ENCODE results near the gene PACSIN1.
A peak's percentile ranks its signal among the peaks of the same experiment; 100 is the strongest.
"Not testable (repeated sequence)": the region's sequence is repeated elsewhere in the genome, so short reads cannot be mapped to it uniquely, and the experiment has no call there.

PACSIN1 gene

GRCh38 chr6:34484899-34485298 lies 19.0 kb downstream of the PACSIN1 start:
- DNase-seq (ENCODE audit: low read depth in 2 of 2): peak; percentile 50 to 66

- DNase-seq (ENCODE audit: low read depth in 2 of 2): no peak
These were observed 19.6 kb downstream of the PACSIN1 start for GRCh38 chr6:34485321-34486060.

GRCh38 chr6:34486106-34486740 lies 20.3 kb downstream of the PACSIN1 start:
- DNase-seq (ENCODE audit: low read depth in 2 of 2): no peak

DNA sequence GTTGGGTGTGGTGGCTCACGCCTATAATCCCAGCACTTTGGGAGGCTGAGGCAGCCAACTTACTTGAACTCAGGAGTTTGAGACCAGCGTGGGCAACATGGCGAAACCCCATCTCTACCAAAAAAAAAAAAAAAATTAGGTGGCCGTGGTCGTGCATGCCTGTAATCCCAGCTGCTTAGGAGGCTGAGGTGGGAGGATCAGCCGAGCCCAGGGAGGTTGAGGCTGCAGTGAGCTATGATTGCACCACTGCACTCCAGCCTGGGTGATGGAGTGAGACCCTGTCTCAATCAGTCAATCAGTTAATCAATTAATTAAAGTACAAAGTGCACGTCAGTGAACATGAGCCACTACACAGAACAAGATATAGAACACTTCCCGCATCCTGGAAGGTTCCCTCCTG lies 21.0 kb downstream of the PACSIN1 start:
- DNase-seq (ENCODE audit: low read depth in 2 of 2): not testable (repeated sequence)

GRCh38 chr6:34487536-34487935 lies 21.7 kb downstream of the PACSIN1 start:
- no peak for DNase-seq (ENCODE audit: low read depth in 2 of 2)

DNA sequence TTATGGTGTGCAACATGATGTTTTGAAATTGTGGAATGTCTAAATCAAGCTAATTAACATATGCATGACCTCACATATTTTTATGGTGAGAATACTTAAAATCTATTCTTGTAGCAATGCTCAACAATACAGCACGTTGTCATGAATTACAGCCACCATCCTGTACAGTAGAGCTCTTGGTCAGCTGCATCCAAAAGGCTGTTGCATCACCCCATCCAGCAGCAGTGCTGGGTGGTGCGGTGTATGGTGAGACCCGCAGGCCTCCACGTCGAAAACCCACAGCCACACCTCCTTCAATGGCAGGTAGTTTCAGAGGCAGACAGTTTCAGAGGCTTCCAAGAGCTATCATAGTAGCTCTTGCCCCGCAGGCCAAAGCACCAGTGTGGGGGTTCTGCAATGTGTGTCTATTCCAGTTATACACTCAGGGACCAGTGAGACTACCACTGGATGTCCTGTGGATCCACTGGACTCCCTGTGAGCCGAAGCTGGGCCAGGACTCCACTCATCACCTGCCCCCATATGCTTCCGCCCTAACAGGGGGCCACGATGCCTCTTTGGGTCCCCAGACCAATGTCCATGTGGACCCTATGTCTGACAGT lies 23.4 kb downstream of the PACSIN1 start:
- DNase-seq (ENCODE audit: low read depth in 2 of 2): no peak

DNA sequence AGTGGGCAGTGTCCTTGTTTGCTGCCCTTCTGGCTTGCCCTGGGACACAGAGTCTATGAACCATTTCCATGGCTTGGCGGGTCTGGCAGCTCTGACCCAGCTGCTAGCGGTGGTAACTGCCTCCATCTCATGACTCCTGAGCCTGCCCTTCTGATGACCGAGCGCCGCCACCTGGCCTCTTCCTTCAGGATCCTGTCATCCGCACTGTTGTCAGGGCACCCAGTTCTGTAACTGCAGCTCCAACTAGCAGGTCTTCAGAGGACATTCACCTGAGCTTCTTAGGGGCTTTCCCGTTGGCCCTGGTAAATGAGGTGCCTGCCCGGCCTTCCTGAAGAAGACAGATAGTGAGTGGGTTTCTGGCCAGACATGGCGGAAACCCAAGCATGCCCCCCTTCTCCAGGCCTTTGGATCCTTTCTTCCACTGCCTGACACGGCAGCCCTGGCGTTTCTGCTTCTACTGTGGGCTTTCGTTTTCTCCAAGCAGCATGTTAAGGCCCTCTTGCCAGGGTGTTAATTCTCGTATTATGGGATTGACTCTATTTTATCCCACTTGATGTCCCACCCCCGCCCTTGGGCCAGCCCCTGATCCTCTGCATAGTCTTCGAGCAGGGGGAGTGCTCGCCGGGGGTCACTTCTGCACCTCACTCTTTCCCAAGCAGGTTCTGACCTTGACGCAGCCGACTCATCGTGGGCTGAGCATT lies 24.7 kb downstream of the PACSIN1 start:
- no peak for DNase-seq (ENCODE audit: low read depth in 2 of 2)

GRCh38 chr6:34491091-34491430 lies 25.2 kb downstream of the PACSIN1 start:
- DNase-seq (ENCODE audit: low read depth in 2 of 2): no peak

- no peak for DNase-seq (ENCODE audit: low read depth in 2 of 2)
These were observed 27.5 kb downstream of the PACSIN1 start for GRCh38 chr6:34493344-34493743.

GRCh38 chr6:34494973-34495372 lies 29.1 kb downstream of the PACSIN1 start:
- no peak for DNase-seq (ENCODE audit: low read depth in 2 of 2)

DNA sequence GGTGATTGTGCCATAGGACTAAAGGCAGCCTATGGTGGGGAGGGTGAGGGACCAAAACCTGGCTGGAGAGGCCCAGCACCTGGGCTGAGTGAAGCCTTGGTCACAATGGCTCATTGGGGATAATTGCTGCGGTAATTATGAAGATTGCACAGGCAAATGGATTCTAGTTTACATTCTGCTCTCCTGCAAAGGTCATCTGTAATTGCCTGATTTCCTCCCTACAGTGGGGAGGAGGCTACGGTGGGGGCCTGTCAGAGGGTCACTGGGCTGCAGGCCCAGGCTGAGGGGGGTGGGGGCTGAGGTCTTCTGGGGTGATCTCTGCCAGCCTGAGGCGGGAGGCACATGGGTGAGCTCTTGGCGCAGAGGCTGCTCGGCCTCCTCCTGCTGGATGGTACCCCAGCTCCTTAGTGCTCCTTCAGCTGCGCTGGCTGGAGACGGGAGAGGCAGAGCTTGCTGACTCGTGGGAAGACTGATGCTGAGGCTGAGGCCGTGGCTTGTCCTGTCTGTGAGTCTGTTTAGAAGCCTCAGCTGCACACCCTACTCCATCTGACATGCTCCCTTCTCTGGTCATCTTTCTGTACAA lies 30.3 kb downstream of the PACSIN1 start:
- DNase-seq (ENCODE audit: low read depth in 2 of 2): no peak

- no peak for DNase-seq (ENCODE audit: low read depth in 2 of 2)
These were observed 31.5 kb downstream of the PACSIN1 start for GRCh38 chr6:34497411-34497810.

DNA sequence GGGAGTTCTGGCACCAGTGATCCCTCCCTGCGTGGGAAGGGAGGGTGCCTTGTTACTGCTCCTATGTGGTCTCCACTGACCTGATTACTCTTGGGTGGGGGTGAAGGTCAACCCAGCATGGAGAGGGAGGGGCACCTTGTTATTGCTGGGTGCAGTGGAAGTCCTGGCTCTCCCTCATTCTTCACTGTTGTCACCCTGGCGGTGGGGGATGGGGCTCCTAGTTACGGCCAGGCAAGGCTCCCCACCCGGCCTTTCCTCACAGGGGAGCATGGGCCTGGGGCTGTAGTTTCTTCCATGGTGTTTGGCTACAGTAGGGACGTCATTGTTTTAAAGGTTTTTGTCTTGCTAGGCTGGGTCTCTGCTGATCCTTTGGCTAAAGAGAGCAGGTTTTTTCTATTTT lies 40.8 kb downstream of the PACSIN1 start:
- DNase-seq (ENCODE audit: low read depth in 2 of 2): no peak

- no peak for DNase-seq (ENCODE audit: low read depth in 2 of 2)
These were observed 42.5 kb downstream of the PACSIN1 start for GRCh38 chr6:34508425-34508824.

DNA sequence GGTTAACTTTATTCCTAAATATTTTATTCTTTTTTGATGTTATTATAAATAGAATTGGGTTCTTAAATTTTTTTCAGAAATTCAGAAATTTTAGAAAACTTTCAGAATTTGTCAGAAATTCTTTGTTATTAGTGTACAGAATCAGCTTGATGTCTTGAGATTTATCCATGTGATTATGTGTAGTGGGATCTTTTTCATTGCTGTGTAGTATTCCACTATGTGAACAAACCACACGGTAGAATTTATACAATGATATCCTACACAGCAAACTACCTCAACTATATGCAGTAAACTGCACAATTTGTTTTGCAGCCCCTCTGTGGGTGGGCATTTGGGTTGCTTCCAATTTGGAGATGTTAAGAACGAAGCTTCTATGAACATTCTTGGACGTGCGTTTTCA lies 43.9 kb downstream of the PACSIN1 start:
- no peak for DNase-seq (ENCODE audit: low read depth in 2 of 2)

DNA sequence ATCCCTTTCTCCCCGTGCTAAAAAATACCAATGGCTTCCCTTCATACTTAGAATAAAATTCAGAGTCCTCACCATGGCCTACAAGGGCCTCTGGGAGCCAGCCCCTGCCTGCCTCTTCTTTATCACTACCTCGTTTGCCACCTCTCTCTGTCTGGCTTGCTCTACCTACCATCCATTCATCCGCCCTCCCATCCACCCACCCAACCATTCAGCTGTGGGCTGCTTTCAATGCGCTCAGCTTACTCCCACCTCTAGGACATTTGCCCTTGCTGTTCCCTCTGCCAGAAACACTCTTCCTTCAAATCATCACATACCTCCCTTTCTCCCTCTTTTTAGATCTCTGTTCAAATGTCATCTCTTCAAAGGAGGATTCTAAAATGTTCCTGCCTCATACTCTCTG lies 44.4 kb downstream of the PACSIN1 start:
- no peak for DNase-seq (ENCODE audit: low read depth in 2 of 2)

GRCh38 chr6:34511214-34511914 lies 45.5 kb downstream of the PACSIN1 start:
- DNase-seq (ENCODE audit: low read depth in 2 of 2): no peak

GRCh38 chr6:34511915-34512737 lies 46.2 kb downstream of the PACSIN1 start:
- no peak for DNase-seq (ENCODE audit: low read depth in 2 of 2)

DNA sequence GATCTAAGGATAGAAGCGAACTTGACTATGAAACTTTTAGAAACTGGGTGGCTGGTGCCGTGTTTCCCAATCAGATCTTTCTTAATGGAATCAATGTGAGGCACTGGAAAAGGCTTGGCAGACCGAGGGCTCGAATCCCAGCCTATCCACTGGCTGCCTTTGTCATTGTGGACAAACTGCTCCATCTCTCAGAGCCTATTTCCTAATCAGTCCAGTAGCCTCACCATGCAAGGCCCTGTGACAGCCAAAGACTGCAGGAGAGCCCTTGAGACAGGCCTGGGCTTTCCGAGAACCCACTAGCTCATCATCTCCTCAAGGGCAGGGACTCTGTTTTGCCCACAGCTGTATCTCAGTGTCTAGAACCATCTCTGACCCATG lies 46.9 kb downstream of the PACSIN1 start:
- DNase-seq (ENCODE audit: low read depth in 2 of 2): no peak

DNA sequence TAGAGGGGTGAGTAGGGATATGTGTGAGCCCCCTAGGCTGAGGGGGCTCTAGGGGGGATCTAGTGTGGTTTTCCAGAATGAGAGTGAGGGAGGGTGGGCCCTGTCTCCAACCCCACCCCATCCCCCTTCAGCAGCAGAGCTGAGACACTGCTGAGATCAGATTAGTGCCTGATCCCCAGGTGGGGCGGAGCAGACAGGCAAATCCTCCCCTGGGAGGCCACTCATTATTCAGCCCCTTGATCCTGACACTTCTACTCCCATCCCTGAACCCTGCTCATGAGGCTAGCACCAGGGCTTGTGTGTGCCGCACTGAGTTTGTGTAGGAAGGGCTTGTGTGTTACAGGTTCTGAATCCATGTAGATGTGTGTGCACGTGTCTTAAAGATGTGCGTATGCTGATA lies 47.8 kb downstream of the PACSIN1 start:
- DNase-seq (ENCODE audit: low read depth in 2 of 2): no peak

DNA sequence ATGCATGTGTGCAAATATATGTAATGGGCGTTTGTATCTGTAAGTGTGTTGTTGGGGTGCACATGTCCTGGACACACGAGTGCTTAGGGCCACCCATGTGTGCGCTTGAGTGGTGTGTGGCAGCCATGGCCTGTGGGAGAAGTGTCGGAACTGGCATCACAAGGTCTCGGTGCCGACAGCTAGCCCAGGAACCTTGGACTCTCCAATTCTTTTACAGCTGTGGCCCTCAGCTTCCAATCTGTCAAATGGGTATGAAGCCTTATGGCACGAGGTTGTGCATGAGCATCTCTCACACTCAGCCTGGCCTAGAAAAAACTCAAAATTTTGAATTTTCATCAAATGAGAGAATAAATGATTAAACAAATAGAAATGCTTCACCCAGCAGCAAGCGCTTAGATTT lies 48.2 kb downstream of the PACSIN1 start:
- DNase-seq (ENCODE audit: low read depth in 2 of 2): no peak
